Naive thymus-derived CD4-positive, alpha-beta T cell (primary cell): ENCODE data around the gene DOCK4. TPM values are rescaled to one million over a fixed set of nuclear protein-coding genes. Genes with fewer than 3 reads are reported as not detected.

Experiments used
- ATAC-seq: fragments of 150-1000 bp; cut with Tn5 transposase; 2 replicates; pipeline ENCODE4 v1.10.0; 2021; ENCODE audit warnings: mild to moderate bottlenecking, moderate library complexity
- CTCF ChIA-PET: fragments of 350-600 bp; sonication (Branson Sonifier 250); formaldehyde crosslinking; loops from one replicate; lab custom pipeline; 2021; ENCODE audit warnings: antibody characterized with exemption; lab: Charles Lee
- POLR2A ChIA-PET: fragments of 350-600 bp; sonication (Branson Sonifier 250); formaldehyde crosslinking; loops from one replicate; lab custom pipeline; 2021; ENCODE audit warnings: antibody characterized with exemption, inconsistent platforms; lab: Charles Lee
- DNase-seq, 9 donors: peaks; one replicate each; pipeline versions ENCODE4 v3.0.0 to v3.0.0-alpha.2; 2020 to 2022; ENCODE audit warnings: mixed read lengths in 1 of 9
- H3K27ac ChIP-seq: one replicate; pipeline ENCODE4 v1.7.0; 2013; ENCODE audit warnings: mild to moderate bottlenecking, low read depth, low read length, moderate library complexity
- H3K27me3 ChIP-seq, 2 donors: one replicate each; pipeline ENCODE4 v1.7.0; 2013; ENCODE audit warnings: low read length in 2 of 2, mild to moderate bottlenecking in 2 of 2, moderate library complexity in 2 of 2; ENCODE audit not compliant: control insufficient read depth in 2 of 2, insufficient read depth in 2 of 2
- H3K36me3 ChIP-seq, 3 experiments: 1 replicate in 2 of 3; 2 replicates in 1 of 3; pipeline ENCODE4 v1.7.0; 2013; ENCODE audit warnings: low read length in 3 of 3, mild to moderate bottlenecking in 3 of 3, moderate library complexity in 1 of 3; ENCODE audit not compliant: insufficient read depth in 3 of 3, control insufficient read depth in 2 of 3
- H3K4me1 ChIP-seq, 2 donors: one replicate each; pipeline ENCODE4 v1.7.0; 2013; ENCODE audit warnings: low read length in 2 of 2, mild to moderate bottlenecking in 2 of 2, moderate library complexity in 1 of 2; ENCODE audit not compliant: control insufficient read depth in 2 of 2, insufficient read depth in 2 of 2
- H3K4me3 ChIP-seq: 2 replicates; pipeline ENCODE4 v1.7.0; 2013; ENCODE audit warnings: mild to moderate bottlenecking, low read length
- H3K9me3 ChIP-seq, 3 experiments: 1 replicate in 2 of 3; 2 replicates in 1 of 3; pipeline ENCODE4 v1.7.0; 2013; ENCODE audit warnings: low read length in 3 of 3; ENCODE audit not compliant: control insufficient read depth in 2 of 3
- H3K27ac Mint-ChIP-seq, 9 donors: one replicate each; pipeline ENCODE4 v1.8.0; 2020 to 2022; ENCODE audit warnings: mixed read lengths in 9 of 9, mild to moderate bottlenecking in 8 of 9, moderate library complexity in 5 of 9, inconsistent platforms in 2 of 9
- H3K27me3 Mint-ChIP-seq, 5 donors: one replicate each; pipeline ENCODE4 v1.8.0; 2021 to 2022; ENCODE audit warnings: mixed read lengths in 5 of 5, mild to moderate bottlenecking in 1 of 5
- H3K36me3 Mint-ChIP-seq, 5 donors: one replicate each; pipeline ENCODE4 v1.8.0; 2020 to 2022; ENCODE audit warnings: mixed read lengths in 5 of 5, mild to moderate bottlenecking in 3 of 5, inconsistent platforms in 1 of 5
- H3K4me1 Mint-ChIP-seq, 7 donors: one replicate each; pipeline ENCODE4 v1.8.0; 2020 to 2022; ENCODE audit warnings: mixed read lengths in 7 of 7, mild to moderate bottlenecking in 3 of 7, inconsistent platforms in 1 of 7
- H3K4me3 Mint-ChIP-seq, 10 donors: one replicate each; pipeline ENCODE4 v1.8.0; 2020 to 2022; ENCODE audit warnings: mild to moderate bottlenecking in 10 of 10, mixed read lengths in 10 of 10, moderate library complexity in 6 of 10, inconsistent platforms in 2 of 10
- H3K9me3 Mint-ChIP-seq, 11 donors: one replicate each; pipeline ENCODE4 v1.8.0; 2020 to 2022; ENCODE audit warnings: mixed read lengths in 11 of 11, mild to moderate bottlenecking in 4 of 11, inconsistent platforms in 1 of 11, moderate library complexity in 1 of 11
- intact Hi-C, 2 donors: fragments of 100-400 bp; cut with micrococcal nuclease; formaldehyde crosslinking; loops; one replicate each; pipeline ENCODE4 v1.15.1; 2023
- polyA plus RNA-seq, 2 donors: library from polyadenylated mRNA; unstranded; fragments of 300-500 nt; fragmentation: Illumina TruSeq; gene quantifications; one replicate each; pipeline ENCODE4 v1.2.3, GENCODE V29; 2021
- total RNA-seq, 6 experiments: library from RNA in 5 of 6; stranded (reverse) in 5 of 6; gene quantifications; 1 replicate in 5 of 6; 2 replicates in 1 of 6; pipeline ENCODE4 v1.2.3 and lab custom pipeline; 2021 to 2026

DOCK4 gene
- total and polyA plus RNA-seq, 7 experiments from 2014 or later = 0.16 to 3.1 (median 2.2) TPM; not detected in 1

- ChIA-PET POLR2A (no interaction called here), CTCF (no interaction called here)
- intact Hi-C loops = no loop called here
- no peaks in the 10 kb centered on the region for H3K27me3 ChIP-seq
- no peak for DNase-seq
- no peaks in the 10 kb centered on the region for H3K36me3 ChIP-seq
- H3K9me3 ChIP-seq = no peaks in the 10 kb centered on the region
- Mint-ChIP-seq H3K36me3 (peaks cover 0 to 4% (median 0%) of the 10 kb centered on the region in 5 donors), H3K4me1 (no peaks in the 10 kb centered on the region), H3K27me3 (peaks cover 0 to 6% (median 3%) of the 10 kb centered on the region in 5 donors), H3K27ac (no peak overlapping the region), H3K9me3 (peaks cover 0 to 3% (median 0%) of the 10 kb centered on the region in 11 donors), H3K4me3 (no peak overlapping the region)
- ATAC-seq = no peak
- H3K27ac ChIP-seq = no peak overlapping the region
- no peaks in the 10 kb centered on the region for H3K4me1 ChIP-seq
- no peak overlapping the region for H3K4me3 ChIP-seq
Measured at GRCh38 chr7:112122798-112123197, 83.4 kb downstream of the DOCK4 start.

GRCh38 chr7:112122144-112122543, 84.1 kb downstream of the DOCK4 start:
- H3K27ac Mint-ChIP-seq = no peak overlapping the region
- Histone ChIP-seq H3K27ac (no peak overlapping the region), H3K4me3 (no peak overlapping the region), H3K4me1 (no peaks in the 10 kb centered on the region), H3K9me3 (no peaks in the 10 kb centered on the region), H3K36me3 (no peaks in the 10 kb centered on the region), H3K27me3 (no peaks in the 10 kb centered on the region)
- DNase-seq (no peak), ATAC-seq (no peak)
- H3K9me3 Mint-ChIP-seq = peaks cover 0 to 3% (median 0%) of the 10 kb centered on the region in 11 donors
- POLR2A ChIA-PET = no interaction called here
- no peaks in the 10 kb centered on the region for H3K4me1 Mint-ChIP-seq
- peaks cover 0 to 6% (median 3%) of the 10 kb centered on the region in 5 donors for H3K27me3 Mint-ChIP-seq
- CTCF ChIA-PET = no interaction called here
- H3K36me3 Mint-ChIP-seq = peaks cover 0 to 4% (median 0%) of the 10 kb centered on the region in 5 donors
- intact Hi-C loops = no loop called here
- H3K4me3 Mint-ChIP-seq = no peak overlapping the region

GRCh38 chr7:112121318-112121717, 84.9 kb downstream of the DOCK4 start:
- no peaks in the 10 kb centered on the region for H3K36me3 ChIP-seq
- H3K4me3 ChIP-seq = no peak overlapping the region
- Mint-ChIP-seq H3K27ac (no peak overlapping the region), H3K27me3 (peaks cover 0 to 6% (median 4%) of the 10 kb centered on the region in 5 donors), H3K36me3 (peaks cover 0 to 2% (median 0%) of the 10 kb centered on the region in 5 donors), H3K4me1 (no peaks in the 10 kb centered on the region), H3K4me3 (no peak overlapping the region), H3K9me3 (peaks cover 0 to 1% (median 0%) of the 10 kb centered on the region in 11 donors)
- H3K27ac ChIP-seq = no peak overlapping the region
- H3K9me3 ChIP-seq = no peaks in the 10 kb centered on the region
- CTCF ChIA-PET = no interaction called here
- H3K4me1 ChIP-seq = no peaks in the 10 kb centered on the region
- no peak for DNase-seq
- intact Hi-C loops = no loop called here
- no peak for ATAC-seq
- POLR2A ChIA-PET = no interaction called here
- H3K27me3 ChIP-seq = no peaks in the 10 kb centered on the region

- no peak for ATAC-seq
- Histone ChIP-seq H3K27ac (no peak overlapping the region), H3K4me1 (no peaks in the 10 kb centered on the region), H3K9me3 (no peaks in the 10 kb centered on the region), H3K36me3 (no peaks in the 10 kb centered on the region), H3K27me3 (no peaks in the 10 kb centered on the region), H3K4me3 (no peak overlapping the region)
- ChIA-PET POLR2A (no interaction called here), CTCF (no interaction called here)
- Mint-ChIP-seq H3K36me3 (no peaks in the 10 kb centered on the region), H3K27ac (no peak overlapping the region), H3K4me1 (no peaks in the 10 kb centered on the region), H3K27me3 (peaks cover 0 to 6% (median 4%) of the 10 kb centered on the region in 5 donors), H3K9me3 (peaks cover 0 to 4% (median 0%) of the 10 kb centered on the region in 11 donors), H3K4me3 (no peak overlapping the region)
- intact Hi-C loops = no loop called here
- DNase-seq = no peak
Measured at GRCh38 chr7:112120696-112121217, 85.4 kb downstream of the DOCK4 start.

GRCh38 chr7:112118581-112119566, 87.3 kb downstream of the DOCK4 start:
- Mint-ChIP-seq H3K27me3 (peaks cover 0 to 6% (median 4%) of the 10 kb centered on the region in 5 donors), H3K27ac (no peak overlapping the region), H3K4me3 (no peak overlapping the region), H3K9me3 (peaks cover 0 to 7% (median 0%) of the 10 kb centered on the region in 11 donors), H3K36me3 (no peaks in the 10 kb centered on the region), H3K4me1 (no peaks in the 10 kb centered on the region)
- Histone ChIP-seq H3K4me3 (no peak overlapping the region), H3K27ac (no peak overlapping the region), H3K27me3 (no peaks in the 10 kb centered on the region), H3K9me3 (no peaks in the 10 kb centered on the region), H3K4me1 (no peaks in the 10 kb centered on the region), H3K36me3 (no peaks in the 10 kb centered on the region)
- DNase-seq (no peak), ATAC-seq (no peak)
- intact Hi-C loops = no loop called here
- CTCF ChIA-PET = no interaction called here
- POLR2A ChIA-PET = no interaction called here

- intact Hi-C loops = no loop called here
Measured at GRCh38 chr7:112116894-112117293, 89.3 kb downstream of the DOCK4 start.

More at GRCh38 chr7:112116894-112117293, 89.3 kb downstream of the DOCK4 start:
- Histone ChIP-seq H3K4me3 (no peak overlapping the region), H3K9me3 (no peaks in the 10 kb centered on the region), H3K36me3 (no peaks in the 10 kb centered on the region), H3K4me1 (no peaks in the 10 kb centered on the region), H3K27me3 (no peaks in the 10 kb centered on the region), H3K27ac (no peak overlapping the region)
- Mint-ChIP-seq H3K27ac (no peak overlapping the region), H3K4me1 (no peaks in the 10 kb centered on the region), H3K9me3 (peaks cover 0 to 7% (median 0%) of the 10 kb centered on the region in 11 donors), H3K4me3 (no peak overlapping the region), H3K27me3 (peaks cover 0 to 9% (median 4%) of the 10 kb centered on the region in 5 donors), H3K36me3 (no peaks in the 10 kb centered on the region)
- ChIA-PET POLR2A (no interaction called here), CTCF (no interaction called here)
- DNase-seq = no peak
- ATAC-seq = no peak
